ENCODE data around the gene ABCC2.

Gene ABCC2

DNA sequence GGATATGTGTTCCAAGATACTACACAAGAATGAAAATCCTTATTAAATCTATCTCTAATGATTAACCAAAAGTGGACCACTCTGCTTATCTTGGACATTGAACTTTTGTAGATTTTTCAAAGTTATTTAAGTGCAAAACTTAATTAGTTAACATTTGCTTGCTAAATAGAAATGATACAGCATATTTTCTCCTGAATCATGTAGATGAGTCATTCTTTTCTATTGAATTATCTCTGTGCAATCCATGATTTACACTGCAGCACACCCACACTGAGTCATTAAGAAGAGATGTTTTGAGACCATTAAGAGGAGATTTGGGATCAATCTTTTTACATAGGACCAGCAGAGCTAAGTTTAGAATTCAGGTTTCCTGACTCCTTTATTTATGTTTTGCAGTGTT, 6.6 kb upstream of the ABCC2 start:
- peak in 3 of 4 experiments; percentile 17 to 68 (median 51) for DNase-seq

DNA sequence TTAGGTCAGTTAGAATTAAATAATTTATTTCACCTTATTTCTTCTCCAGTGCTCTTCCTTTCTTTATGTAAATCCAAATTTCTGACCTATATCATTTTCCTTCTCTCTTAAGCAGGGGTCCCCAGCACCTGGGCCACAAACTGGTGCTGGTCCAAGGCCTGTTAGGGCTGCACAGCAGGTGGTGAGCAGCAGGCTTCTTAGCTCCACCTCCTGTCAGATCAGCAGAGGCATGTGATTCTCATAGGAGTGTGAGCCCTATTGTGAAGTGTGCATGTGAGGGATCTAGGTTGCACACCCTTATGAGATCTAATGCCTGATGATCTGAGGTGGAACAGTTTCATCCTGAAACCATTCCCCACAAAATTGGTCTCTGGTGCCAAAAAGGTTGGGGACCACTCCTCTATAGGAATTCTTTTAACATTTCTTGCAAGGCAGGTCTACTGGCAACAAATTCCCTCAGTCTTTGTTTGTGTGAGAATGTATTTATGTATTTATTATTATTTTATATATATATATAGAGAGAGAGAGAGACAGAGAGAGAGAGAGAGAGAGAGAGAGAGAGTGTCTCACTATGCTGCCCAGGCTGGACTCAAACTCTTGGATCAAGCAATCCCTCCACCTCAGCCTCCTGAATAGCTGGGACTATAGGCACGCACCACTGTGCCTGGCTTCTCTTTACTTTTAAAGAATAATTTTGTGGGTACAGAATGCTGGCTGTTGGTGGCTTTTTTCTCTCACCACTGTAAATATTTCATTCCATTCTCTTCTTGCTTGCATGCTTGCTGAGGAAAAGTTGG, 4.3 kb upstream of the ABCC2 start:
- peak; percentile 7 to 34 (median 26) for DNase-seq

GRCh38 chr10:99779335-99779734, 3.1 kb upstream of the ABCC2 start:
- DNase-seq = peak; percentile 30 to 70 (median 55)

DNA sequence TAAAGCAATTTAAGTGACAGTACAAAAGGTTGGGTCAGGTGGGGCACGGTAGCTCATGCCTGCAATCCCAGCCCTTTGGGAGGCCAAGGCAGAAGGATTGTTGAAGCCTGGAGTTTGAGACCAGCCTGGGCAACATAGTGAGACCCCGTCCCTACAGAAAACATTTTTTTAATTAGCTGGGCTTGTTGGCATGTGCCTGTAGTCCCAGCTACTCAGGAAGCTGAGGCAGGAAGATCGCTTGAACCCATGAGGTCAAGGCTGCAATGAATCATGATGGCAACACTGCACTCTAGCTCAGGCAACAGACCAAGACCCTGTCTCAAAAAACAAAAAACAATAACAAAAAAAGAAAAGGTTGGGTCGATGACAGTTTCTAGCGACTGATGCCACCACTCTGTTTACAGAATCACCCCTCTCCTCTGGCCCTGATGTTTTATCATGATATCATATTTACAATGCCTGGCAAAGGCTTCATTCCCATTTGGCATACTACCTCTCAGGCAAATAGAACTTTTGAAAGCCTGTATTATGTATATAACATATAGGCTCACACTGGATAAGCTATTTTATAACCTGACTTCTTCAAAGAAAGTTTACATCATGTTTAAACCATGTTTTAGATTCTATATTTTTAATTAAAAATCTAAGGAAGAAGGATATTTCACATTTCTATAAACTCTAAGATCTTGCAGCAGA, 558 bp upstream of the ABCC2 start:
- DNase-seq = no peak

DNA sequence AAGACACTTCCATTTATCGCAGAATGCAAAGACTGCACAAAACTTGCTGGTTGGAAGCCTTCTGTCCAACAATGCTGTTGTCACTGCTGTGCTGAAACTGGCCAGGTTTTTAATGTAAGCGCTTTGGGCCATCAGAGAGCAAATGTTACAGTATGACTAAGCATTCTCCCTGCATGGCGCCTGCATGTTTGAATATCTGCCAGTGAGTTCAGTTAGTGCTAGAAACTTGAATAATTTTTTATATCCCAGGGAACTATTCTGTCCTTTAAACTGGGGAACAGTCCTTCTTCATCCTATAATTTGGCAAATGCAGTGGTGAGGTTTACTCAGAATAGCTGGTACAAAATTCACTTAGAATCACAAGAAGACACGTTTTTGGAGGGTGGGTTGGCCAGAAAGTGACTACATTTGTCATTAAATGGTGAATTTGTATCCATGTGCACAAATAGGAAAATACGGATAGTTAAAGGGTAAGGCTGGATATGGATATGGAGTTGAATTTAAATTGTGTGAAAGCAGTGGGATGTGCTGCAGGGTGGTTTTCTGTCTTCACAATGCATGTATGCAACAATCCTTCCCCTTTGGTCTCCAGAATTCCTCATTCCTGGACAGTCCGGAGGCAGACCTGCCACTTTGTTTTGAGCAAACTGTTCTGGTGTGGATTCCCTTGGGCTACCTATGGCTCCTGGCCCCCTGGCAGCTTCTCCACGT, 1.7 kb downstream of the ABCC2 start:
- DNase-seq = no peak

DNA sequence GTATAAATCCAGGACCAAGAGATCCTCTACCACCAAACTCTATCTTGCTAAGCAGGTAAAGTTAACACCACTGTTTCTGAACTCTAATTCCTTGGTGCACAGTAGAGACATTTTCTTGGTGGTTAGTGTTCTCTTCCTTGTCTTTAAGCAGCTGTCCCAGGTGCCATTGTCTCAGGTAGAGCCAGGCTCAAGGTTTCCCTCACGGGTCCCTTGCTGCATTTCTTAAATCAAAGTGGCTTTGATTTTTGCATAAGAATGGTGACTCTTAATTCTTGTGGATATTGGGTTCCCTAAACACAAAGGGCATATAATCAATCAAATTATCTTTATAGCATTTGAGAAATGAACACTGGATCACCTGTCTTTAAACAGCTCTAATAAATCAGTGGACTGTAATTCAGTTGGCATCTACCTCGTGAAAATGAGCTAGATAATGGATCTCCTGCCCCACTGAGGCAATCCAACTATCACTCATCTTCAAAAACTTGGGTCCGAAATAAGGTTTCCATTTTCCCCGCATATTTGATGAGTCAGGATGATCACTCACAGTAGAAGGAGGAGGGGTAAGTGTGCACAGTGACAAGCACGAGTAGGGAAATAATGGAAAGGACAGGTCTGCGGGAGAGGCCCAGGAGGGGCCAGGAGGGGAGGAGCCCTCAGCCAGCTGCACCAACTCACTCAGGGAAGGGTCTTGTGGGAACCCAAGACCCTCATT, 2.4 kb downstream of the ABCC2 start:
- no peak for DNase-seq

- DNase-seq = no peak
Measured at GRCh38 chr10:99785646-99786045, 3.2 kb downstream of the ABCC2 start.

- no peak for DNase-seq
Measured at GRCh38 chr10:99787311-99787710, 4.9 kb downstream of the ABCC2 start.

DNA sequence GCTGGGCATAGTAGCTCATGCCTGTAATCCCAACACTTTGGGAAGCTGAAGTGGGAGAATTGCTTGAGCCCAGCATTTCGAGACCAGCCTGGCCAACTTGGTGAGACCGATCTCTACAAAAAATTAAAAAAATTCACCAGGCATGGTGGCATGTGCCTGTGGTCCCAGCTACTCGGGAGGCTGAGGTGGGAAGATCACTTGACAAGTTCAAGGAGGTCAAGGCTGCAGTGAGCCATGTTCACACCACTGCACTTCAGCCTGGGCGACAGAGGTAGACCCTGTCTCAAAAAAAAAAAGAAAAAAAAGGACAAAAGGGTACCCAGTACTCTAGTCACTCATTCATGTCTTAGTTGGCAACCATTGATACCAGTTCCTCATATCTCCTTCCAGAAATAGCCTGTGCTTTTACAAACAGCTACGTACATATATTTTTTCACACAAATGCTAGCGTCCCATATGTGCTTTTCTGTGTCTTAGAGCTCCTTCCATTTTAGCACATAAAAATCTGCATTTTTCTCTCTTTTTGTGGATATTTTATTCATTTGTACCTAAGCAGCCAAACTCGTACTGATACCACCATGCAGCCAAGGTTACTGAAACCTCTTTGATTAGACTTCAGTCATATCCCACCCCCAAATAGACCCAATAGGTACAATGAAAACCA, 5.5 kb downstream of the ABCC2 start:
- DNase-seq = no peak

DNA sequence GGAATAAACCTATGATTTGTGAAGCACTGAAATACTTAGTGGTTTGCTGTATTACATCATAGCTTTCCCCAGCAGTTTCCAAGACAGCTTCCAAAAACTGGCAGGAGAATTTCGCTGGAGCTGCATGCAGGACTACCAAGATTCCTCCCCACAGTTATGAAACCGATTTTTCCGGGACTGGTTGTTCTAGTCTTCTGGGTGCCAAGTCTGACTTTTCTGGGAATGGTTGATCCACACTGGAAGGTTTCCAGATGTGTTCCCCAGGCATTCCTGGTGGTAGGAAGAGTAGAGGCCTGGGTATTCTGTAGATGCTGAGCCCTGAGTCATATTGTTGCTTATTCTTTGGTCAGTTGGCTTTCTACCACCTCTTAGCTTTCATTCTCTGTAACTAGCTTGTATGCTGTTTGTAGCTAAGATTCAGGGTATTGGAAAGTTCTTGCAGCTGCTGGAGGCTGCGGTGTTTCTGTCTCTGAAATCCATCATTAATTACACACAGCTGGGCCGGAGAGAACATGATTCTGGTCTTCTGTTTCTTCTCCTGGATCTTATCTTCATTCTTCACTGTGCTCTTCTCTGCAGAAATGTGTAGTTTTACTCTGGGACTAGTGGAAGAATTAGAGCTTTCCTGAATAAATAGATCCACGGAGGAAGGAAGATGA, 6.3 kb downstream of the ABCC2 start:
- no peak for DNase-seq

GRCh38 chr10:99791831-99792230, 9.4 kb downstream of the ABCC2 start:
- no peak for DNase-seq

DNA sequence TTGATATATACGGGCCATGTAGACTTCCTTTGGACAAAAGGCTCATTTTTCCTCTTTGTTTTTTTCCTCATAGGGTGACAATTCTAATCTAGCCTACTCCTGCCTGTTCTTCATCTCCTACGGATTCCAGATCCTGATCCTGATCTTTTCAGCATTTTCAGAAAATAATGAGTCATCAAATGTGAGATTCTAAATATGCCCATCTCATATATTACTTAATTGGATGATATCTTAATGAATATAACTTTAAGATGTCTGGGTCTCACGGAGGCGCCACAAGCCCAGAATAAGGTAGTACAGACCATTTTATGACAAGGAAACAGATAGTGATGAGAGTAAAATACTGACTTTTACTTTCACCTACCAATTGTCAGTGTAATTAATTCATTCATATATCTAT, 11.4 kb downstream of the ABCC2 start:
- DNase-seq = no peak

DNA sequence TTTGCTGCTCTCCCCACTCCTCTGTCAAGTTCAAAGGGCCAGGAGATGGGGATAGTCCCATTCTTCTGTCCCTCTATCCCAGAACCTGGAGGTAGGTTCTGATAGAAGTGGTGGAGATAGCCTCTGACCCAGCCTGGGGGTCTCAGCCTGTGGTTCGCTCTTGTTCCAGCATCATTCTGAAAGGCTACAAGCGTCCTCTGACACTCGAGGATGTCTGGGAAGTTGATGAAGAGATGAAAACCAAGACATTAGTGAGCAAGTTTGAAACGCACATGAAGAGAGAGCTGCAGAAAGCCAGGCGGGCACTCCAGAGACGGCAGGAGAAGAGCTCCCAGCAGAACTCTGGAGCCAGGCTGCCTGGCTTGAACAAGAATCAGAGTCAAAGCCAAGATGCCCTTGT, 14.5 kb downstream of the ABCC2 start:
- no peak for DNase-seq

- no peak for DNase-seq
Measured at GRCh38 chr10:99798031-99798430, 15.6 kb downstream of the ABCC2 start.

DNA sequence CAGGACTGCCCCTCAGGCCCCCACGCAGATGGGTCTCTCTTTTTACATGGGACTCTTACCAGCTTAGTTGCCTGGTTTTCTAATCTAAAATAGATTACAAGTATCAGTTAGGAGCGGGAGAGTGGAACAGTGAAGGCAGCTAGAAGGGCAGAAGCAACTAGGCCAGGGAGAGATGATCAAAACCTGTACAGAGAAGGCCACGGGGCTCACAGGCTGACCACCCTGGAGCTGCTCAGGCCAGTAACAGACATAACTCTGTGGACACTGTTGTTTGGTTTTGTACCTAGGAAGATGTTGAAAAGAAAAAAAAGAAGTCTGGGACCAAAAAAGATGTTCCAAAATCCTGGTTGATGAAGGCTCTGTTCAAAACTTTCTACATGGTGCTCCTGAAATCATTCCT, 16.5 kb downstream of the ABCC2 start:
- DNase-seq = no peak

DNA sequence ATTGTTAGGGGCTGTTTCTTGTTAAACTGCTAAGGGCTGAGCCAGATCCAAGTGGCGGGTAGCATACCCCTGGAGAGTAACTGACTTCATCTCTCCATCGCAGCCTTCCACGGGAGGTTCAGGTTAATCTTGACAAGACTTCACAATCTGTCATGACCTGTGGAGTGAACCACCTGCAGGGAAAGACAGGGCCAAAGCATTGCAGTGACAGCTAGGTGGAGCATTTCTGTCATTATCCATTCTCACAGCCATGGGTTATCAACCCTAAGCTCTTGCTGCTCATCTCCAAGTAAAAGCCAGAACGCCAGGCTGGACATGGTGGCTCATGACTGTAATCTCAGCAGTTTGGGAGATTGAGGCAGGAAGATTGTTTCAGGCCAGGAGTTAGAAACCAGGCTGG, 17.2 kb downstream of the ABCC2 start:
- DNase-seq = no peak

GRCh38 chr10:99804471-99804870, 22.0 kb downstream of the ABCC2 start:
- no peak for DNase-seq

DNA sequence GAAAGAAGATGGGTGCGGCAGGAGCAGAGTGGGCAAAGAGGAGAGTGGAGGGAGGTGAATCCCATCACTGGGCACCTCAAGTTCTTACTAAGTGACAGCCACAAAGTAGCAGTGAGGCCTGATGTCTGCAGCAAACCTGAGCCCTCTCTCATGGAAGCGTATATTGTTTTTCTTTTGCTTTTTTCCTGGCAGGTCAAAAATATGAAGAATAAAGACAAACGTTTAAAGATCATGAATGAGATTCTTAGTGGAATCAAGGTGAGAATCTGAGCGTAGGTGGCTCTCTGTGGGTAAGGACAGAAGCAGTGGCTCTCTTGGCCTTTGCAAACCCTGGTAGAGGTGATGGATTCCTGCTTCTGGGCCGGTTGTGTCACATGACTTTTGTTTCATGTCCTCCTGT, 22.8 kb downstream of the ABCC2 start:
- no peak for DNase-seq

GRCh38 chr10:99806091-99806490, 23.7 kb downstream of the ABCC2 start:
- no peak for DNase-seq

GRCh38 chr10:99807786-99808185, 25.3 kb downstream of the ABCC2 start:
- no peak for DNase-seq

- DNase-seq = no peak
Measured at GRCh38 chr10:99808270-99808669, 25.8 kb downstream of the ABCC2 start.

DNA sequence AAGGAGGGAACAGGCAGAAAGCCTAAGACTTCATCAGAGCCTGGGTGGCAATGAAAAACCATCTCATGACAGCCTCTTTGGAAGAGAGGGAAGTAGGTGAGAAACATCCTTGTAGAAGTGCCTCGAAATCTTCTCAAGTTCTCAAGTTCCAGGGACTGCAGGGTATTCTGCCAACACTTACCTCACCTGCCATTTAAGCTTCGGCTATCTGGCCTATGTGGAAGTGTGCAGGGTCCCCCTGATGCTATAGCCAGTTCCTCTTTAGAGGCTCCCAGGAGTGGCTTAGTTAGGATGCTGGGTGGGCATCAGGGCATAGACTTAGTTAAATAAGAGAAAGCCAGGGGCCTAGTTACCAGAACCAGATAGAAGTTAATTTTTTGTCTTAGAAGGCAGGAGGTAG, 27.0 kb downstream of the ABCC2 start:
- DNase-seq = no peak
